IPS-NIHi7 (cell line): Measurements from ENCODE around the gene LAMA3.
A peak's percentile ranks its signal among the peaks of the same experiment; 100 is the strongest.

ENCODE experiments used
- DNase-seq: peaks from one replicate; pipeline ENCODE4 v3.0.0; 2012; ENCODE audit warnings: mixed read lengths; ENCODE audit errors: extremely low spot score

LAMA3 gene

GRCh38 chr18:23816740-23817139 lies 127.5 kb downstream of the LAMA3 start:
- no peak for DNase-seq

- DNase-seq = no peak
Observed at GRCh38 chr18:23819001-23819400, 129.7 kb downstream of the LAMA3 start.

- no peak for DNase-seq
Observed at GRCh38 chr18:23822590-23823385, 133.5 kb downstream of the LAMA3 start.

GRCh38 chr18:23824240-23824639 lies 135.0 kb downstream of the LAMA3 start:
- DNase-seq = no peak

GRCh38 chr18:23824669-23825068 lies 135.4 kb downstream of the LAMA3 start:
- DNase-seq = no peak

DNA sequence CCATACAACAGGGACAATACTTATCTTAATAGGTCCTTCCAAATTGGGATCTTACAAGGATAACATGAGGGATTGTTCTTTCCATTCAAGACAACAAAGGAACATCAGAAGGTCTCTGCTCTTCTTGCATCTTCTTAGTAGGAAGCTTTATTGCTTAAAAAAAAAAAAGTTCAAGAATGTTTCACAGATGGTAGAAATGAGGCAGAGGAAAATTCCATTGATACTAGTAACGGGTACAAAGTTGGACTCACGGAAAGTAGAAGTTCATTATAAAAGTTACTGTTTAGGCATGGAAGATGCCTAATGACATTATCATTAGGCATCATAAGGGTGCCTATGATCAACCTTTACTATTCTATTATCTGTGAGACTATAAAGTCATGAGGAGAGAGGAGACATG lies 136.2 kb downstream of the LAMA3 start:
- no peak for DNase-seq

GRCh38 chr18:23825978-23826405 lies 136.7 kb downstream of the LAMA3 start:
- no peak for DNase-seq

DNA sequence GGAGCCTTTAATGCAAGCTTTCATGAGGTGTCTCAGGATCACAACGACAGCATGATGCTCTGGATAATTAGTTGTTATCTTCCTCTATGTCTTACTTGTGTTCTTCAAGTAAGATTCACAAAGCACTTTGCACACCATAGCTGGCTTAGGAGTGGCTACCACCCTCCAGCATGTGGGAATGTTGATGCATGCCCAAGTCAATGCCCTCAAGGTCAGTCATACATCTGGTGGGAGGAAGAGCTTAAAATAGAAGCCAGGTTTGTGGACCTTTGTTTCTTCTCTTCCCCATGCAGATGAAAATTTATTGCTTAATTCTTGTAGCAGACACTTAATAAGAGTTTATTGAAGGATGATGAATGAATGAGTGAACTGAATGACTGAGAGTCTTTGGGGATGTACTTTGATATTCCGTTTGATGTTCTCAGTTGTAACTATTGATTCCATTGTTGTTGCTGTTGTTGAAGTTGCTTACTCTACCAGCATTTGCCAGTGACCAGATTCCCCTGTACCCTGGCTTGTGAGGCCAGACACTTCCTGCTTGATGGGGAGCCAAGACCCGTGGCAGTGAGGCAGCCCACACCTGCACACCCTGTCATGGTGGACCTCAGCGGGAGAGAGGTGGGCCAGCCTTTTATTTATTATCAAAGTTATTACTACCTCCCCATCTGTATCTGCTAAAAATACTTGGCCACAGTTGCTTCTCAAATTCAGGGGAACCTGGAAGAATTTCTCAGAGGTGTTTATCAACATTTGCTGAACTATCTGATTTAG lies 137.8 kb downstream of the LAMA3 start:
- no peak for DNase-seq

GRCh38 chr18:23827681-23828080 lies 138.4 kb downstream of the LAMA3 start:
- DNase-seq = no peak

DNA sequence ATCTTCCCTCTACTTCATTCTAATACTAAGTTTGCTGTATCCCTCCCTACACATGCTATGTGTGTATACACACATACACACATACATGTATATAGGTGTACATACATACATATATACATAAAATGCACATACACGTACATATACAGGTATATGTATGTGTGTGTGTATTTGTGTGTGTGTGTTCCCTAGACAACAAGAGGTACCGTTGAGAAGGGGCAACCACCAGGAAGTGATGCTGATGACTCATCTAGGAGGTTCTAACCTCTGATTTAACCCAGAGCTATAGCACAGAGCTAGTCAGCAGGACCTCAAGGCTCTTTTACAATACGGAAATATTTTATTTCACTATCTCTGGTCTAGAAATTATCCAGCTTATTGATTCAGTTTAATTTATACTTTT lies 139.2 kb downstream of the LAMA3 start:
- DNase-seq = no peak

DNA sequence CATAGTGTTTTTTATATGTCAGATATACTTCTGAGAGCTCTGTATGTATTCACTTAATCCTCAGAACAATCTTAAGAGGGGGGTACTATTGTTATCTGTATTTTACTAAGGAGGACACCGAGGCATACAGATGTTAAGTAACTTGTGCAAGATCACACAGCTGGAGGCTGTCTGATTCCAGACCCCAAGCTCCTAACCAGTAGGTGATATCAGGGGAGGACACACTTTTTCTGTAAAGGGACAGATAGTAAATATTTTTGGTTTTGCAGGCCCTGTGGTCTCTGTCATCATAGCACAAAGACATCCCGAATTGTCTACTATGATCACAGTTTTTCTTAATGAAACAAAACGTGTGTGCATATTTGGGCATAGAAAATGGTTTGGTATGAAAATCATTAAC lies 143.7 kb downstream of the LAMA3 start:
- no peak for DNase-seq

GRCh38 chr18:23833714-23834113 lies 144.5 kb downstream of the LAMA3 start:
- no peak for DNase-seq

- DNase-seq = no peak
Observed at GRCh38 chr18:23835091-23835490, 145.8 kb downstream of the LAMA3 start.

DNA sequence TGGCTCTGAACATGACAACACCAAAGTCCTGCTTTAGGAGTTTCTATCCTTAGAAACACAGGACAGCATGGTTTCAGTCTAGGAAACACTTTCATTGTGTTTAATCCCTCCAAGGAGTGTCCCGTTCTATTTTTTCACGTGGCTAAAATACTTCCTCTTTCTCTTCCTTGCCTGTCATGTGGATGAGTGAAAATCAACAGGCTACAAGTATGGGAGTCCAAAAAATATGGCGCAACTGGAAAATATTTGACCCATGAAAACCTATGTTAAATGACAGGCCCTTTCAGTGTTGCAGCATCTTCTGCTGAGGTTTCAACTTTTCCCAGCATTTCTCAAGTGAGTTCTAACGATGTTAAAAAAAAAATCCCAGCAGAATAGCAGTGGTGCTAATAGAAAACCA lies 146.3 kb downstream of the LAMA3 start:
- DNase-seq = no peak

DNA sequence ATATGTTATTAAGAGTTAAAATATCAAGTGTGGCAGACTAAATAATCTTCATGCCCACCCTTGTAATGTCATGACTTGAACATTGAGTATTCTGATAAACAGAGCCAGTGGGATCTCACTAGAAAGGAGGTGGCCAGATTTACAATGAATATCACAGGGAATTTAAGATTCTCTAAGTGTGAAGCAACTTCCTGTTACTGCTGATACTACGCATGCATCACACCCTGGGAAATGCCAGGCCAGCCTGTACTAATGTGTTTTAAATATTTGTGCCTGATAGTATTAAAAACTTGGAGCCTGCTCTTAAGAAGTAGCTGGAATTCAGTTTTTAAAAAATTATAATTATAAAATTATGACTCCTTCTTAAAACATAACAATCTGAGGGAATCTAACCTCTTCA lies 148.3 kb downstream of the LAMA3 start:
- DNase-seq = no peak

- DNase-seq = no peak
Observed at GRCh38 chr18:23838233-23838632, 149.0 kb downstream of the LAMA3 start.

- no peak for DNase-seq
Observed at GRCh38 chr18:23838801-23839366, 149.6 kb downstream of the LAMA3 start.

- no peak for DNase-seq
Observed at GRCh38 chr18:23842305-23842704, 153.1 kb downstream of the LAMA3 start.

GRCh38 chr18:23844991-23845680 lies 155.9 kb downstream of the LAMA3 start:
- DNase-seq = peak; percentile 64

GRCh38 chr18:23845988-23846630 lies 156.9 kb downstream of the LAMA3 start:
- no peak for DNase-seq

- no peak for DNase-seq
Observed at GRCh38 chr18:23847321-23847986, 158.2 kb downstream of the LAMA3 start.
